PC-9 (cell line): ENCODE data around the gene RHOBTB3. TPM values are rescaled to one million over a fixed set of nuclear protein-coding genes. Genes with fewer than 3 reads are reported as not detected.

Experiments
- BruUV-seq: library from RNA; stranded (reverse); fragments of 400-500 nt; replicated peaks from 2 replicates; lab custom pipeline; 2021; lab: Mats Ljungman, UMichigan
- CTCF ChIA-PET: fragments of 300-600 bp; sonication (Branson Sonifier 250); formaldehyde crosslinking; loops from one replicate; lab custom pipeline; 2022; ENCODE audit warnings: antibody characterized with exemption; lab: Charles Lee
- POLR2A ChIA-PET: fragments of 300-600 bp; sonication (Branson Sonifier 250); formaldehyde crosslinking; loops from one replicate; lab custom pipeline; 2022; ENCODE audit warnings: antibody characterized with exemption; ENCODE audit not compliant: unreplicated experiment; lab: Charles Lee
- DNase-seq, 2 experiments: peaks; one replicate each; pipeline versions ENCODE4 v3.0.0 to v3.0.0-alpha.2; 2015 to 2022; ENCODE audit warnings: mixed read lengths in 1 of 2
- H2AFZ ChIP-seq: fragments of 200-600 bp; sonication (generic); 2 replicates; pipeline ENCODE4 v1.8.1; 2017; ENCODE audit warnings: antibody characterized with exemption
- H3F3A ChIP-seq: fragments of 200-600 bp; sonication (generic); 2 replicates; pipeline ENCODE4 v1.8.1; 2017; ENCODE audit warnings: antibody characterized with exemption, mild to moderate bottlenecking, low read depth; ENCODE audit not compliant: insufficient read depth
- H3K27ac ChIP-seq: fragments of 200-600 bp; sonication (generic); 2 replicates; pipeline ENCODE4 v1.6.1; 2016; ENCODE audit warnings: mixed run types
- H3K27me3 ChIP-seq: fragments of 200-600 bp; sonication (generic); 2 replicates; pipeline ENCODE4 v1.6.1; 2016; ENCODE audit warnings: low read depth, mixed run types; ENCODE audit not compliant: insufficient read depth
- H3K36me3 ChIP-seq: fragments of 200-600 bp; sonication (generic); 2 replicates; pipeline ENCODE4 v1.6.1; 2016; ENCODE audit warnings: low read depth, mixed run types
- H3K4me1 ChIP-seq: fragments of 200-600 bp; sonication (generic); replicated peaks from 2 replicates; pipeline ENCODE4 v1.6.1; 2016; ENCODE audit warnings: mixed run types; ENCODE audit not compliant: insufficient read depth
- H3K4me2 ChIP-seq: fragments of 200-600 bp; sonication (generic); 2 replicates; pipeline ENCODE4 v1.6.1; 2017; ENCODE audit warnings: mixed run types
- H3K4me3 ChIP-seq: fragments of 200-600 bp; sonication (generic); 2 replicates; pipeline ENCODE4 v1.6.1; 2016; ENCODE audit warnings: mixed run types
- H3K79me2 ChIP-seq: fragments of 200-600 bp; sonication (generic); 2 replicates; pipeline ENCODE4 v1.6.1; 2017; ENCODE audit warnings: low read depth, mixed run types
- H3K9me2 ChIP-seq: fragments of 200-600 bp; sonication (generic); 2 replicates; pipeline ENCODE4 v1.8.1; 2017; ENCODE audit warnings: mild to moderate bottlenecking; ENCODE audit not compliant: insufficient read depth
- H3K9me3 ChIP-seq: fragments of 200-600 bp; sonication (generic); 2 replicates; pipeline ENCODE4 v1.8.1; 2016; ENCODE audit warnings: low read depth; ENCODE audit not compliant: insufficient read depth
- H4K20me1 ChIP-seq: fragments of 200-600 bp; sonication (generic); 2 replicates; pipeline ENCODE4 v1.8.1; 2017; ENCODE audit not compliant: insufficient read depth
- CTCF ChIP-seq: fragments of 200-600 bp; sonication (generic); conservative IDR thresholded peaks from 2 replicates; pipeline ENCODE4 v1.6.1; 2017; ENCODE audit warnings: mixed run types, antibody characterized with exemption, mild to moderate bottlenecking, moderate library complexity
- EZH2 ChIP-seq: fragments of 200-600 bp; sonication (generic); IDR thresholded peaks from 2 replicates; pipeline ENCODE4 v1.8.0; 2017; ENCODE audit warnings: antibody characterized with exemption, low read depth
- intact Hi-C: fragments of 100-400 bp; cut with micrococcal nuclease; formaldehyde crosslinking; loops from one replicate; pipeline ENCODE4 v1.10.0; 2022; ENCODE audit not compliant: unreplicated experiment
- total RNA-seq: library from RNA; stranded (reverse); gene quantifications from 2 replicates; pipeline ENCODE4 v1.2.3, GENCODE V29; 2021

Gene RHOBTB3
- total RNA-seq, 1 experiment from 2014 or later: 87.6 TPM

DNA sequence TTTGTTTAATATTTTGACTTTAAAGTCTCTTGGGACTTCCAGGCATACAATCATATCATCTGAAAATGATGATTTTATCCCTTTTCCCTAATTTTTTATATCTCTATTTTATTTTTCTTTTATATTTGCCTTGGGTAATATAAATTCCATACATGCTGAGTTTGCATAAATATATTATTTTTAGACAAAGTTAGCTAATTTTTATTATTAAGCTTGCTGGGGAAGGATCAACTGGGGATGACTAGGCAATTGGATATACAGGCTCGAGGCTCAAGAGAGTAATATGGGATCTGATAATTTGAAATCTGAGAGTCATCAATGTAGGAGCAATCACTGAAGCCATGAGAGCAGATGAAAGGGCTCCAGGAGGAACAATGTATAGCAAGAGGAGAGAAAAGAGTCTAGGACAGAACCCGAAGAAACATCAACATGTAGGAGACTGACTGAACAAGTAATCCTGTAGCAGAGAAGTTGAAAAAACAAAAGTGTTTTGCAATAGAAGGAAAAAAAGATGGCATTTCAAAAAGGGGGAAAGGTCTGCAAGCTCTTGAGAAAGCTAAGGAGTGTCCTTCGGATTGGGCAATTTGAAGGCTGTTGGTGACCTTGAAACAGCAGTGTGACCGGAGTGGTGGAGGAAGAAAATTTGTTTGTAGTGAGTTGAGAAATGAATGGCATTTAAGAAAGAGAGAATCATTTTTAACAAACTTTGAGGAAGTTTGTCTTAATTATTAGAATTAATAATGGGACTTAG is 17.0 kb upstream of the RHOBTB3 start:
- intact Hi-C loops: loop anchor here (2.0 to 10.0 kb wide), 4 partner anchors 52 to 541 kb away; partner anchors contain the start of gene RFESD
- no peaks in the 10 kb centered on the region for H3K27me3 ChIP-seq
- H3K4me2 ChIP-seq: no peak overlapping the region
- no peaks in the 10 kb centered on the region for H4K20me1 ChIP-seq
- no peak overlapping the region for H3K27ac ChIP-seq
- TF ChIP-seq EZH2 (no peak), CTCF (no peak)
- CTCF ChIA-PET: no interaction called here
- peaks cover 47% of the 10 kb centered on the region for H3K4me1 ChIP-seq
- no peaks in the 10 kb centered on the region for H3K36me3 ChIP-seq
- no peak overlapping the region for H3K4me3 ChIP-seq
- POLR2A ChIA-PET: no interaction called here
- no TSS peak for BruUV-seq
- H3K79me2 ChIP-seq: no peaks in the 10 kb centered on the region
- no peaks in the 10 kb centered on the region for H3K9me2 ChIP-seq
- H3F3A ChIP-seq: peaks cover 18% of the 10 kb centered on the region
- H2AFZ ChIP-seq: no peak overlapping the region
- H3K9me3 ChIP-seq: no peaks in the 10 kb centered on the region
- no peak for DNase-seq

DNA sequence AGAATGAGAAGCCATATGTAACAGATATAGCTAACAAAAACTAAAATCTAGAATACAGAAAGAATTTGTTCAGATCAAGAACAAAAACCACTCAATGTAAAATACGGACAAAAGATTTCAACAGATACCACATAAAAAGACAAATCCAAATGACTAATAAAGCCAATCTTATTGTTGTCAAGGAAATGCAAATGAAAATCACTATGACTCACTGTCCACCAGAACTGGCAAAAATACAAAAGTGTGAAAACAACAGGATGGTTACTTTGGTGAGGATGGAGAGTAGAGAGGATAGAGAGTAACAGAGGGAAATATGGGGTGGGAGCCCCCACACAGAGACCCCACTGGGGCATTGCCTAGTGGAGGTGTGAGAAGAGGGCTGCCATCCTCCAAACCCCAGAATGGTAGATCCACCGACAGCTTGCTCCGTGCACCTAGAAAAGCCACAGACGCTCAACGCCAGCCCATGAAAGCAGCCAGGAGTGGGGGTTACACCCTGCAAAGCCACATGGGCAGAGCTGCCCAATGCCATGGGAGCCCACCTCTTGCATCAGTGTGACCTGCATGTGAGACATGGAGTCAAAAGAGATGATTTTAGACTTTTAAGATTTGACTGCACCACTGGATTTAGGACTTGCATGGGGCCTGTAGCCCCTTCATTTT is 15.2 kb upstream of the RHOBTB3 start:
- Histone ChIP-seq H3K36me3 (no peaks in the 10 kb centered on the region), H3K9me3 (no peaks in the 10 kb centered on the region), H3K9me2 (no peaks in the 10 kb centered on the region), H4K20me1 (no peaks in the 10 kb centered on the region), H3F3A (peaks cover 14% of the 10 kb centered on the region), H2AFZ (no peak overlapping the region), H3K4me2 (no peak overlapping the region), H3K79me2 (no peaks in the 10 kb centered on the region), H3K4me3 (no peak overlapping the region), H3K27me3 (no peaks in the 10 kb centered on the region), H3K27ac (peak overlapping the region; percentile 17; the same call in 1 of the 2 replicates), H3K4me1 (peaks cover 38% of the 10 kb centered on the region)
- BruUV-seq: no TSS peak
- CTCF ChIA-PET: interaction anchor here (0.7 kb wide), 1 partner anchor 14 kb away, joined by 5 read pairs; no protein-coding TSS in a partner anchor
- peak in 1 of 2 experiments; percentile 77 for DNase-seq
- intact Hi-C loops: loop anchor here (10.0 kb wide), 1 partner anchor 539 kb away; no protein-coding TSS in a partner anchor
- TF ChIP-seq CTCF: no peak
- TF ChIP-seq EZH2: no peak
- POLR2A ChIA-PET: interaction anchor here (0.6 kb wide), 1 partner anchor 15 kb away, joined by 8 read pairs; the partner anchor contains the start of gene RHOBTB3

- no TSS peak for BruUV-seq
- CTCF ChIA-PET: no interaction called here
- POLR2A ChIA-PET: no interaction called here
- Histone ChIP-seq H3K36me3 (no peaks in the 10 kb centered on the region), H4K20me1 (no peaks in the 10 kb centered on the region), H3K9me3 (no peaks in the 10 kb centered on the region), H3K4me1 (peaks cover 24% of the 10 kb centered on the region), H3K9me2 (no peaks in the 10 kb centered on the region), H2AFZ (no peak overlapping the region), H3K79me2 (no peaks in the 10 kb centered on the region), H3K27ac (no peak overlapping the region), H3K4me3 (no peak overlapping the region), H3F3A (peaks cover 5% of the 10 kb centered on the region), H3K27me3 (no peaks in the 10 kb centered on the region), H3K4me2 (no peak overlapping the region)
- intact Hi-C loops: loop anchor here (10.0 kb wide), 1 partner anchor 537 kb away; no protein-coding TSS in a partner anchor
- TF ChIP-seq CTCF (no peak), EZH2 (no peak)
- DNase-seq: no peak
These were observed 13.7 kb upstream of the RHOBTB3 start for GRCh38 chr5:95717439-95717838.
